ENCODE data around the gene THRA. TPM values are rescaled to one million over a fixed set of nuclear protein-coding genes. Genes with fewer than 3 reads are reported as not detected.

Gene THRA
- total RNA-seq, 1 experiment from 2014 or later = 10.1 TPM

DNA sequence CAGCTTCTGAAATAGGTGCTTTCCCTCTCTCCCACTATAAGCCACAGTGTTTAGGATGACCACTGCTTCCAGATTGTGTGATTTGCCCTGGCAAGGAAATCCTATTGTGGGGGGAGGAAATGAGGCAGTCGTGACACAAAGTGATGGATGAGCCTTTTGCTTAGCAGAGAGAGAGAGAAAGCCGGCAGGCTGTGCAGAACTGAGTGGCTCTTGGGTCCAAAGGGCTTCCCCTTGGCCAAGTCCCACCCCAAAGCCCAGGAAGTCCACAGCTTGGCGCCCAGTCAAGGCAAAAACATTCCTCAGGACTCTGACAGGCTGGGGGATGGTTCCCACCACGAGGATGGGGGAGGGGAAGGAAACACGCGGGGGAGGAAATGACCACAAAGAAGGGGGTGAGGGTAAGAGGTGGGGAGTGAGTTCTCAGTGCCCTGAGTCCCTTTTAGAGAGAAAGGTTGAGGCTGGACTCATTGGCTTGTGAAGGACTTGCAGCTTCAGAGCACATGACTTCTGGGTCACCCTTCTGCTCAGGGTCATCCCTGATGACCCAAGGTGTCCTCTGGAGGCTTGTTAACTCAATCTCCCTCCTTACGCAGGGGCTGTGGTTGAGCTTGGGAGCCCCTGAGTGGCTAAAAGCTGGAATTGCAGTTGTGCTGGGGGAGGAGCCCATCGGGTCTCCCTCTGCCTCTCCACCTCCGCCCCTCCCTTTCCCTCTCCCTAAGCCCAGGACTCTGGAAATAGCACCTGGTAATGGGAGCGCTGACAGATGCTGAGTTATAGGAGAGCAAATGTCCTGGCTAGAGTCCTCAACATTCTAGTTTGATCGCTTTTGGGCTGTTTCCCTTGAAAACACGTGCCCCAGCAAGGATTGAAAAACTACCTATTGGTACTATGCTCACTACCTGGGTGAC, 48.7 kb downstream of the THRA start:
- Histone ChIP-seq H4K20me1 (ENCODE audit: control insufficient read depth, insufficient read depth, insufficient read length) (no peaks in the 10 kb centered on the region), H3K79me2 (ENCODE audit: insufficient read depth, low read length) (no peaks in the 10 kb centered on the region), H3K9ac (ENCODE audit: extremely low read depth, insufficient read length, low read length) (no peak overlapping the region), H4K91ac (ENCODE audit: insufficient read length, low read depth, low read length) (no peak overlapping the region), H3K14ac (ENCODE audit: insufficient read depth, low read length) (no peak overlapping the region), H3K79me1 (ENCODE audit: insufficient read depth, low read depth, low read length, poor library complexity, severe bottlenecking) (no peaks in the 10 kb centered on the region), H4K5ac (ENCODE audit: insufficient read length, low read depth, low read length) (no peak overlapping the region), H3K56ac (ENCODE audit: insufficient read length, low read depth, low read length) (no peak overlapping the region), H2BK5ac (ENCODE audit: insufficient read length, low read length) (no peak overlapping the region), H3K9me3 (ENCODE audit: control insufficient read depth, low read depth, low read length) (no peaks in the 10 kb centered on the region), H2BK12ac (ENCODE audit: insufficient read length, low read depth, low read length) (no peak overlapping the region), H3K23ac (ENCODE audit: insufficient read length, low read depth, low read length) (no peak overlapping the region), H3K18ac (ENCODE audit: insufficient read length, low read depth, low read length) (no peak overlapping the region), H3K27me3 (ENCODE audit: insufficient read depth, low read length) (peaks cover 2% of the 10 kb centered on the region; the same call in 1 of the 2 replicates), H2AFZ (ENCODE audit: low read length) (no peak overlapping the region), H2BK20ac (ENCODE audit: low read depth, low read length, poor library complexity, severe bottlenecking) (no peak overlapping the region), H4K8ac (replicated peaks; ENCODE audit: insufficient read length, low read depth, low read length) (no peak overlapping the region), H2BK15ac (ENCODE audit: low read depth, low read length) (no peak overlapping the region), H3K23me2 (ENCODE audit: insufficient read length, low read depth, low read length, poor library complexity, severe bottlenecking) (no peaks in the 10 kb centered on the region), H3T11ph (ENCODE audit: low read length) (no peak overlapping the region), H3K4ac (ENCODE audit: low read depth, low read length) (no peak overlapping the region), H2BK120ac (ENCODE audit: low read depth, low read length, poor library complexity, severe bottlenecking) (no peak overlapping the region), H3K27ac (ENCODE audit: insufficient read length, low read depth, low read length) (no peak overlapping the region), H3K4me2 (ENCODE audit: insufficient read depth, insufficient read length, low read length) (peak overlapping the region; percentile 9), H3K4me1 (ENCODE audit: insufficient read depth, low read length) (peaks cover 25% of the 10 kb centered on the region; the same call in 1 of the 2 replicates), H2AK5ac (ENCODE audit: insufficient read length, low read length) (no peak overlapping the region)
- Mint-ChIP-seq H3K4me3 (peak overlapping the region; percentile 27 to 53; a peak in 4 of 5 replicates), H3K27ac (peak overlapping the region in 2 of 3 experiments; percentile 95 to 99; a peak in 5 of 7 replicates), H3K9me3 (no peaks in the 10 kb centered on the region; a peak in 2 of 5 replicates), H3K4me1 (peaks cover 79 to 89% of the 10 kb centered on the region in 2 experiments), H3K36me3 (ENCODE audit: insufficient read depth in 1 of 3, low read depth in 3 of 3) (no peaks in the 10 kb centered on the region; a peak in 2 of 7 replicates), H3K27me3 (ENCODE audit: low read depth) (peaks cover 20% of the 10 kb centered on the region)
- DNase-seq = peak; percentile 97
- no CpG with 5 or more reads among the region's 12 CpGs for WGBS (ENCODE audit: extremely low coverage, insufficient read length, low lambda C conversion rate)
- TF ChIP-seq, protein P1, sequence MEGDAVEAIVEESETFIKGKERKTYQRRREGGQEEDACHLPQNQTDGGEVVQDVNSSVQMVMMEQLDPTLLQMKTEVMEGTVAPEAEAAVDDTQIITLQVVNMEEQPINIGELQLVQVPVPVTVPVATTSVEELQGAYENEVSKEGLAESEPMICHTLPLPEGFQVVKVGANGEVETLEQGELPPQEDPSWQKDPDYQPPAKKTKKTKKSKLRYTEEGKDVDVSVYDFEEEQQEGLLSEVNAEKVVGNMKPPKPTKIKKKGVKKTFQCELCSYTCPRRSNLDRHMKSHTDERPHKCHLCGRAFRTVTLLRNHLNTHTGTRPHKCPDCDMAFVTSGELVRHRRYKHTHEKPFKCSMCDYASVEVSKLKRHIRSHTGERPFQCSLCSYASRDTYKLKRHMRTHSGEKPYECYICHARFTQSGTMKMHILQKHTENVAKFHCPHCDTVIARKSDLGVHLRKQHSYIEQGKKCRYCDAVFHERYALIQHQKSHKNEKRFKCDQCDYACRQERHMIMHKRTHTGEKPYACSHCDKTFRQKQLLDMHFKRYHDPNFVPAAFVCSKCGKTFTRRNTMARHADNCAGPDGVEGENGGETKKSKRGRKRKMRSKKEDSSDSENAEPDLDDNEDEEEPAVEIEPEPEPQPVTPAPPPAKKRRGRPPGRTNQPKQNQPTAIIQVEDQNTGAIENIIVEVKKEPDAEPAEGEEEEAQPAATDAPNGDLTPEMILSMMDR (conservative IDR thresholded peaks at IDR 0.05) = peak; percentile 81
